KBM-7 (cell line): ENCODE results near the gene ZNRF2.
A peak's percentile ranks its signal among the peaks of the same experiment; 100 is the strongest.

Experiments
- DNase-seq: peaks from one replicate; pipeline ENCODE4 v3.0.0-alpha.2; 2015
- in situ Hi-C: fragments of 300-500 bp; cut with MboI; formaldehyde crosslinking; loops from 2 replicates; pipeline ENCODE4 v1.14.3; 2020; ENCODE audit warnings: low sequenced_read_pairs, low pct_unique_long_range_greater_than_20kb, mixed read lengths

The ZNRF2 gene

GRCh38 chr7:30284298-30285066, at the start of gene ZNRF2:
ZNRF2 (plus strand) TSS chr7:30284597; CDS start chr7:30285358, 761 bp downstream.
- DNase-seq: peak; percentile 98
- in situ Hi-C loops: no loop called here

DNA sequence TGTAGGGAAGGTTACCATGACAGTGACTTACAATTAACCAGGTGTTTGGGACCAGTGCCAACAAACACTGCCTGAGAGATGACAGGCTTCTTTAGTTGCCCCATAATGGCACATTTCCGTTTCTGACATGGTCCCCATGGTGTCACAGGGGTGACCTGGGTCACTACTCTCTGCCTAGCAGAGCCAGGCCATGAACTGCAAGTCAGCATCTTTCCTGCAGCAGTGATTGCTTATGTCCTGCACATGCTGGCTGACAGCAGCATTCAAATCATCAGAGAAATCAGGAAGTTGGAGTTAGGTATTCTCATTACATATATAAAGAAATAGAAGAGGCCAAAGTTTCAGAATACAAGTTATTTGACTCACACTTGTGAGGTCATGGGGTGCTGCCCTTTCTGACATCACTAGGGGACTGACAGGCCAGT, 47.1 kb upstream of the ZNRF2 start:
- in situ Hi-C loops: no loop called here
- no peak for DNase-seq

DNA sequence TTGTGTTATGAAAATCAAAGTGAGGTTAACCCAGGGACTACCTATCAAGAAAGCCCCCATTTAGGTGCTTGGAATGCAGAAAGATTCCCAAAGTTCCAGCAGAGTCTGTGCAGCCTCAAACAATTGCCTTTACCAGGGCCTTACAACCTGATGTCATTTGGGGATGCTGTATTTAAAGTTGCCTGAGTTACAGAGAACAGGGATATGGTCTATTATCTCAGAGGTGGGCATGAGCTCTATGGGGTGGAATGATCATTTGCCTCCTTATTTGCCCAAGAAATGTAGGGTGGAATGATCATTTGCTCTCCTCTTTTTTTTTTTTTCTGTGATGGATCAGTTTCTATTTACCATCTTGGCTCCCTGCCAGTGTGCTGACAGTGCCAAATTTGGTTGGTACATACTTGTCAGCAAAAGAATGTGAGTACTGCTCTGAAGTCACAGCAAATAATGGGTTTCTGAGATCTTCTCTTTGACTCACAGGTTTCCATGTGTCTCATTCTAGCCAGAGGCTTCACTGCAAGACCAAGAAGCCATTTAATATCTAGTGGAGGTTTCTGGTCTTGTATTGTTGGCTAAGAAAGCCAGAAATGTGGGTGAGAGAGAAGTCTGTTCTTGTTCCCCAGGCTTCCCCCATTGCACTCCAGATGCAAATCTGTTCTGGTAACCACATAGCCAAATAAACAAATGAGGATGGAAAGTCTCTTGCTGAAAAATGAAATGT, 45.5 kb upstream of the ZNRF2 start:
- in situ Hi-C loops: no loop called here
- no peak for DNase-seq

GRCh38 chr7:30240106-30240800, 44.1 kb upstream of the ZNRF2 start:
- in situ Hi-C loops: no loop called here
- peak; percentile 47 for DNase-seq

GRCh38 chr7:30241767-30242166, 42.6 kb upstream of the ZNRF2 start:
- in situ Hi-C loops: no loop called here
- DNase-seq: no peak

DNA sequence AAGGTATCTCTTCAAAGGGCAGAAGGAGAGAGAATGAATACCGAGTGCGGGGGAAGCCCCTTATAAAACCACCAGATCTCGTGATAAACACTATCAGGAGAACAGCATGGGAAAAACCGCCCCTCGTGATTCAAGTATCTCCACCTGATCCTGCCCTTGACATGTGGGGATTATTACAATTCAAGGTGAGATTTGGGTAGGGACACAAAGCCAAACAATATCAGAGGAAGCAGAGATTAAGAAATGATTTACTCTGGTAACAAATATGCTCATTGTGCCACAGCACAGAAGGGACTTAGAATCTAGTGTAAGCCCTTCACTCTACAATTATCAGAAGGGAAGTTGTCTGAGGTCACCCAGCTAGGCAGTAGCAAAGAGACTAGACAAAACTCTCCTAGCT, 40.1 kb upstream of the ZNRF2 start:
- no peak for DNase-seq
- in situ Hi-C loops: no loop called here

- no peak for DNase-seq
- in situ Hi-C loops: no loop called here
These were observed 38.5 kb upstream of the ZNRF2 start for GRCh38 chr7:30245913-30246312.

DNA sequence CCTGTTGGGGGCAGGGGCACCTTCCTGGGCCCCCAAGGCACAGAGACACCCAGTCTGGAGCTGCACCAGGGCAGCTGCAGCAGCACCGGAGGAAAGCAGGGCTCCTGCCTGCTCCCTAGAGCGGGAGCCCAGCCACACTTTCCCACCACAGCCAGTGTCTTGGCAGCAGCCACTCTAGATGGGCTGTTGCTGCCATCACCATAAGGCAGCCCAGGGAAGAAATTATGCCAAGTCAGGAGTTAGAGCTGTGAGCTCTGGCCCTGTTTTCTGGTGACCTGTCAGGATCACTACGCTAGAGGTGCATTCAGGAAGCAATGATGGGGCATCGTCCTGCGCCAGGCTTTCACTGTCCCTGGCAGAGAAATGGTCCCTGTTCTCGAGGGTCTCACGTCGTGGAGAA, 38.0 kb upstream of the ZNRF2 start:
- DNase-seq: no peak
- in situ Hi-C loops: no loop called here

DNA sequence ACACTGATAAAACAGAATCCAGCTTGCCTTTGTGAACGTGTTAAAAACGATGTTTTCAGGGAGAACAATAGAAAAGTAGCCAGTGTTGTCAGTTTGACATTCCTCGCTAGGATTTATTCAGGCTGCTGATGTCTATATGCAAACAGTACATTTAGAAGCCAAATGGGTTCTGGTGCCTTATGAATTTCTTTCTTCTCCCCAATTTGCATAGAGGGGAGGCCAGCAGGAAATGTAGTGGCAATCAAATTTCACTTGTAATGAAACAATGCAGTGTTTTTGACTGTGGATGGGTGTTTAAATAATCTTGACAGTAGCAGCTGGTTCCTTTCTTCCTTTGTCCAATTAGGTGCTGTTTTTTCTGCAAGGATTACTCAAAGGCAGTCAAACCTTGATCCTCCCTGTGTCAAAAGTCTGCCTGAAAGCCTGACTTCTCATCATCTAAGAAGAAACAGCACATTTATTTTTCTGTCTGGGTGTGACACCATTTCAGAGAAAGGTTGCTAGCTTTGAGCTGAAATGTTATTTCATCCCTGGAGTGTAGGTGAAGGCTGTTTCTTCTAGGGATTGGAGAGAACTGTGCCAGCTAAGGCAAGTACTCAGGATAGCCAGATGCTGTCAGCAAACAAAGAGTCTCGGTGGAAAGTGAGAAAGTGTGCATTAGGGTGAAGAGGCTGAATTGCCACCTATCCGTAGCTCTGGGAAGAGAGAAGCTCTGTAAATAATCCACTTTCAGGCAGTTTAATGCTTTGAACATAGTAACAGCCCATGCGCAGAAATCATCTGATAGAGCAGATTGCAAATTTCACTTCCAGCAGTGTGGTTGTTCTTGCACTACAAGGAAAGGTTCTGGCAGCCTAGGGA, 36.6 kb upstream of the ZNRF2 start:
- no peak for DNase-seq
- in situ Hi-C loops: no loop called here

DNA sequence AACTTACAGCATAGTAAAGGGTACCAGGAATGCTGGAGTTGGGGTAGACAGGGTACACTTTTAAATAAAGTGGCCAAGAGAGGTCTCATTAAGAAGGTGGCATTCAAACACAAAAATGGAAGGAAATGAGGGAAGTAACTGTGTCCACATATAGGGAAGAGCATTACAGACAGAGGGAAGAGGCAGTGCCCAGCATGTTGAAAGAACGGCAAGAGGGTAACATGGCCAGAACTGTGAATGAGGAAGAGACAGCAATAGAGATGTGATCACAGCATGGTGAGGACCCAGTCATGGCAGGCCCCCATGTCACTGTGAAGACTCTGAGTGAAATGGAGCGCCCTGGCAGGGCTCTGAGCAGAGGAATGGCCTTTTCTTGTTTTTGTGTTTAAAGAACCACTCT, 35.1 kb upstream of the ZNRF2 start:
- in situ Hi-C loops: no loop called here

DNA sequence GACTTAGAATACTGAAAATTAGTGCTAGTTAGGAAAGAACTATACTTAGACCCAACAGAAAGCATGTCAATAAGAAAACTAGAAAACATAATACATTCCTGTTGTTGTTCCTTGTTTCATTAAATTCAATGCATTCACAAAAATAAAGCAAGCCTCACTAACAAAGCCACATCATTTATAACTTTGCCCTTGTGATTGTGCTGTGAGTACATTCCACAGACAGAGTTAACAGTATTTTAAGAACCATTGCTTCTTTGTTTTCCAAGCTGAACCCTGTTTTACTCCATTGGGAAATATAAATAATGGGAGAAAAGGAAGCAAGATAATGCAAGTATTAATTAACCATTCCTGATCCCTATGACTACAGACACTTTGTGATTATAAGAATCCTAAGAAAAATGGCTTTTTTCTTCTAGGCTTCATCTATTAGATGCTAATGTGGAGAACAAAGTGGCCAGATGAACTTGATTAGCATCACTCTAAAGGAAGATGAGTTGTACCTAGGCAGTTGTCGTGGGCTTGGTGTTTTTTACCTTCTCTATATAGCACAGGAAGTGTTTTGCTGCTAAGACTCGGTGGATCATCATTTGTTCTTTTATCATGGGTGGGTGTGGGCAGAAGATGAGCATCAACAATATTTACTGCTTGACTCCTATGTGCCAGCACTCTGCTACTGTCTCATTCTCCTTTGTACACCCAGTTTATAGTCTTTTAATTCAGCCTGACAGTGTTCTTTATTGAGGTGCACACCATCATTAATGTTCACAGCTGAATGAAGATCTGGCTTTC, 34.2 kb upstream of the ZNRF2 start:
- no peak for DNase-seq
- in situ Hi-C loops: no loop called here

More for the DNA sequence above, 35.1 kb upstream of the ZNRF2 start:
- no peak for DNase-seq

- no peak for DNase-seq
- in situ Hi-C loops: no loop called here
These were observed 32.6 kb upstream of the ZNRF2 start for GRCh38 chr7:30251708-30252329.

DNA sequence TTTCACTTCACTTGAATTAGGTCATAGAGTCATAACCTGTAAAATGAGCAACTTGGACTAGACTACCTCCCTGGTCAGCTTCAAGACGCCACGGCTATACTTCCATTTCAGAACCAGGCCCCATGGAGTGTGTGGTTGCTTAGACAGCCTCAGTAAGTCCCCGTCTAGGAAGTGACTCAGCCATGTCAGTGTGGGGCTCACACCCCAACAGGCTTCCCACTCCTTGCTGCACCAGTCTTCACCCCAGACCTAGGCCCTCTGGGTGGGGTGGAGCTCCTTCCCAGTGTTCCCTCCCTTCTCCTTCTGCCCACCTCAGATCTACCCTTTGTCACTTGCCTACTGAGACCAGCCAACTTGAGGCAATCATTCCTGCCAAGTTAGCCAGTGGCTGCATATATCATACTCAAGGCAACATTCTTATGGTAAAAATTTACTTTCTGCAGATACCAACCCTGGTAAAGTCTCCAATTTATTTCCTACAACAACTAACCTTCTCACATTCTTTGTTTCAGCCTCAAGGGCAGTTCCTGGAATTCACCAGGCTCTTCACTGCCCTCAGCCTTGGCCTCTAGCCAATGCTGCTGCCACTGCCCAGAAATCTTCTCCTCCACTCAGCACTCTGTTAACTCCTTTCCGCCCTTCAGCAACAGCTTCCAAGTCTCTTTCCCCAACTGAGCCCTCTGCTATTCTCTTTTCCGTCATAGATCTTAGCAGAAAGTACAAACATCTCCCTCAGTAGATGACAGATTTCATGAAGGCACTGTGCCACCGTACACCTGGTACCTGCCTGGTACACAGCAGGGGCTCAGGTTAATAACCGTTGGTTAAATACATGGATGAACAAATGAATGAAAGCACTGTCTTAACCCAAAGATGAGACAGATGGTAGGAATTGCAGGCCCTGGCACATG, 31.3 kb upstream of the ZNRF2 start:
- peak; percentile 40 for DNase-seq
- in situ Hi-C loops: no loop called here

DNA sequence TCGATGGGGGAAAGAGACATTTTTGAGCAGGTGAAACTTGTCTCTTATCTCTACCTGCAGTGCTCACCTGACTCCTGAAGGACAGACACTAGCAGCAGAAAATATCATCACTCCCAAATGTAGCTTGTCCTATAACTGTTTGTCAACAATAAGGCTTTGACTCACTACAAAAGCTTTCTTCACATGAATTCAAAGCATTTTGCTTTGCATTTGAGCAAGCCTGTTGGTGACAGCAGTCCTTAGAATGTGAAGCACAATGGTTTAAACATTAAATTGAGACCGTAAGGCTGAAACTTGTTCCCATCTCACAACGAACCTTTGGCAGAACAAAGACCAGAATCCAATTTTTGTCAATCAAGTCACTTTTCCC, 30.6 kb upstream of the ZNRF2 start:
- in situ Hi-C loops: no loop called here
- no peak for DNase-seq

DNA sequence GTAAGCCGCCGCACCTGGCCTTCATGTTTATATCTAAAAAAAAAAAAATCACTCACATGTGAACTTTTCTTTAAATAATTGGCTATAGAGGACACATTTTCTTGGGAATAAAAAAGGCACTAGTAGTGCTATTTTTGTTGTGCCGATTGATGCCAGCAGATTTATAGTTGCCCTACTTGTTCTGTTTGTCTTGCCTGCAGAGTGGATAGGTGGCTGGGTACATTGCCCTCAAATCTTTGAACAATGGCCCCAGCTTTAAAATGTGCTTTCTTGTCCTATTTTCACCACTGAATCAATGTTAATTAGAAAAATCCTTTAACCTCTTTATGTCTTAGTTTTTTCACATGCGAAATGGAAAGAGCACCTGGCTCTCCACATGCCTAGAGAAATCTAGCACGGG, 30.1 kb upstream of the ZNRF2 start:
- in situ Hi-C loops: no loop called here
- no peak for DNase-seq

GRCh38 chr7:30254717-30255063, 29.7 kb upstream of the ZNRF2 start:
- in situ Hi-C loops: no loop called here
- DNase-seq: peak; percentile 21

- in situ Hi-C loops: no loop called here
- DNase-seq: no peak
These were observed 29.2 kb upstream of the ZNRF2 start for GRCh38 chr7:30255064-30255769.
